HG02885 (cell line): ENCODE measurements around the gene PPP2R1B.
"Not testable (repeated sequence)": the region's sequence is repeated elsewhere in the genome, so short reads cannot be mapped to it uniquely, and the experiment has no call there.

Experiments used
- ATAC-seq: cut with Tn5 transposase; IDR thresholded peaks from one replicate; pipeline ENCODE4 v1.9.1; 2021; ENCODE audit warnings: mild to moderate bottlenecking; ENCODE audit not compliant: unreplicated experiment, poor library complexity

Gene PPP2R1B

GRCh38 chr11:111785076-111785475, 18.9 kb upstream of the PPP2R1B start:
- ATAC-seq = no peak

GRCh38 chr11:111784311-111784710, 18.1 kb upstream of the PPP2R1B start:
- not testable (repeated sequence) for ATAC-seq

- no peak for ATAC-seq
Observed at GRCh38 chr11:111782109-111782741, 16.0 kb upstream of the PPP2R1B start.

DNA sequence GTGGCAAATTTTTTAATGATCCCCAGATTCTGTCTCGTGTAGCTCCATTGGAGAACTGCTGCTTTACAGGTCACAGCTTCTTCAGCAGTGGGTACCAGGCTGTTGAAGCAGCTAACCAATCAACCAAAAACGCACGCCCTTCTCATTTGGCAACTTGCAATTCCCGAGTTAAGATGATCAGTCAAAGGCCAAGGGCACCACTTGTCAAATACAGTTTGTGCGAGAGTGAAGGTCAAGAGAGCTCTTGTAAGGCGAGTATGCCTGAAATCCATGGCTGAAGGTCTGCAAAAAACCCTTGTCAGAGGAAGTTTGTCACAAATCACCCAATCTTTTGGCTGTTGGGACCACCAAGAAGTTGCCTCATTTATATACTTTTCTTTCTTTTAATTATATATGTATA, 12.9 kb upstream of the PPP2R1B start:
- ATAC-seq = no peak

GRCh38 chr11:111778047-111778558, 11.9 kb upstream of the PPP2R1B start:
- no peak for ATAC-seq

DNA sequence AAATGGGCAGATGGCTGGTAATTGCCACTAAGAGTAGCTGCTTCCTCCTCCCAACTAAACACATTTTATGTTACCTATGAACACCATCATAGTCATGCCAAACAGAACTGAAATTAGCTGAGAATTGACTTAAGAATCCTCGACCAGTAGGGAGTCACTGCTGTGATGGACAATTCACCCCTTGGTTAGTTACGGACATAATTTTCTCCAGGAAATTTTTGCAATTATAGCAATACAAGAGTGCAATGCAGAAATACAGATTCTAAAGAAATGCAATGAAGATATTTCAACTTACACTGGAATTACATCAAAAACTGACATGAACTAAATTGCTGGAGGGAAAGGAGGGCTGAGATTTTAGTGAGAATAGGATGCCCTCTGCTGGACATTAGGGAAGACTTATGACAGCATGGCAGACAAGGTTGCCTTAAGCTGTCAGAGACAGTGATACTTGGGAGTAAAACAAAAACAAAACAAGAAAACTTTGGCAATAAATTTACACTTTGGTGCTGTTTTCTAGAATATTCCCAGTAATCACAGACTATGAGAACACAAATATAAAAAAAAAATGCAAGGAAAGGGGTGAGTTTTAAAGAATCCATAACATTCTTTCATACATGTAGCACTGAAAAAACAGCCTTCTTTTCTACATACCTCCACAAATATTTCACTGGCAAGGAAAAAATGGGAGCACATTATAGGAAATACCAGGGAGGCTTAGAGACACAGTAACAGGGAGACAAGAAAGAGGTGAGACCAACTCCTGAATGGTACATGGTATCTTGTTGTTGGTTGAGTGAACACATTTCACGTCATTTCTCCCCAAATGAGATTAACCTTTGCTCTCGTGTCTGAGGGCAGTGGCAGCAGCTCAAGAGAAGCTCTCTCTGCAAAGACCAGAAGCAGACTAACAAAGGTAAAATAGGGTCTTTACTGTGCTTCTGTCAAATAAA, 11.2 kb upstream of the PPP2R1B start:
- peak; percentile 73 for ATAC-seq

DNA sequence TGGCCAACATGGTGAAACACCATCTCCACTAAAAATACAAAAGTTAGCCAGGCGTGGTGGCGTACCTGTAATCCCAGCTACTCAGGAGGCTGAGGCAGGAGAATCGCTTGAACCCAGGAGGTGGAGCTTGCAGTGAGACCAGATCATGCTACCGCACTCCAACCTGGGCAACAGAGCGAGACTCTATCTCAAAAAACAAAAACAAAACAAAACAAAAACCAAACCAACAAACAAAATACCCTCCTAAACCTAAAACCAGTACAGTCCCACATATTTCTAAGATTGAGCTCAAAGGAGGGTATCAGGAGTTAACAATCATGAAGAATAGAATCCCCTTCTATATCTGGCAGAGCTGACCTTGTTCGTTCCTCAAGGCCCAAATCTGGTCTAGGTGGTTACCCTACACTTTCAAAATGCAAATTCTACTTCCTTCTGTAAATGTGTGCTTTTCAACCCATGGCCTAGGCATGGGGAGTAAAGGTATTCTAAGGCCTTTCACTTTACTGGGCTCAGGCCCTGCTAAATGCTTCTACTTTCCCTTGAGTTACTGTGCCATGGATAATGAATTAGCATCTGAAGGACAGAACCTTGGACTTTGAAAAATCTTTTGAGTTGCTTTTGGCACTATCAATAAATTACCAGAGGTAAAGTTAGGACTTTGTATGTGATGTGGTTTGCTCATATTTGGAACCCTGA, 10.4 kb upstream of the PPP2R1B start:
- ATAC-seq = peak; percentile 97

DNA sequence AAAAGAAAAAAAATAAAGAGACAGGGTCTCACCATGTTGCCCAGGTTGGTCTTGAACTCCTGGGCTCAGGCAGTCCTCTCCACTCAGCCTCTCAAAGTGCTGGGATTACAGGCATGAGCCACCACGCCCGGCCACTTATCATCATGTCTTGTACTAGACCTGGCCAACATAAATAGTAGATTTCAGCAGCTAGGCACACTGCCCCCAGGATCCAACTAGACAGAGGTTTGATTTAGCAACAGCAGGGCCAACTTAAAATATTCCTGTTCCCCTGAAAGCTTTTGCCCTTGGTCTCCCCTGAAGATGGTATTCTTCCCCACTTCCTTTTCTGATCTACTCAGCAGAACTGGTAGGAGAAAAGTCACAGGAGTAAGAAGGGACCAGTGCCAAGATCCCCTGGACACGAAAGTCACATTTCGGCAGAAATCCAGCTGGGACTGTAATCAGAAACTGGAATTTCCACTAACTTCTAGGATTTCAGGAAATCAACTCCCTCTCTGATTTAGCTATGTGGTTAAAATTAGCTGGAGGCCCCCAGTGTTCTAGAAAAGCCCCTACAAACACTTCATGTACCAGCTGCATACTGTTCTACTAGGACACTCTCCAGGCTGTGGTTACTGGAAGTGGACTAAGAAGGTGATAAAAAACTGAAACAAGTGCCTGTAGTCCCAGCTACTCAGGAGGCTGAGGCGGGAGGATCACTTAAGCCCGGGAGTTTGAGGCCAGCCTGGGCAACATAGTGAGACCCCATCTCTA, 8.9 kb upstream of the PPP2R1B start:
- no peak for ATAC-seq

DNA sequence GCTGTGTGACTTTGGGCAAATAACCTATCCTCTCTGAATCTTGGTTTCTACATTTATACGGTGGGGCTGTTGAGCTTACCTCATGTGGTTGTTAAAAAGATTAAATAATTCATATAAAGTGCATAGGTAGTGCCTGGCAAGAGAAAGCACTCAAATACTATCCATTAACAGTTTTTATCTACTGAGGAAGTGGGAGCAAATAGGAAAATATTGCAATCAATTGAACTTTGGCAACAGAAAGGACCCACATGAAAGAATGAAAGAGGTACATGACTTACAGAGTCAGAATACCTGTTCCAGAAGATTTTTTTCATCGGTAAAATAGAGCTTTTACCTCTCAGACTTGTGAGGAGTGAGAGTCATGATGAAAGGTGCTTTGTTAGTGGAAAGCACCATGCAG, 6.3 kb upstream of the PPP2R1B start:
- ATAC-seq = no peak

GRCh38 chr11:111771205-111771604, 5.0 kb upstream of the PPP2R1B start:
- not testable (repeated sequence) for ATAC-seq

- no peak for ATAC-seq
Observed at GRCh38 chr11:111770581-111771134, 4.5 kb upstream of the PPP2R1B start.

- ATAC-seq = peak; percentile 8
Observed at GRCh38 chr11:111766834-111767142, 599 bp upstream of the PPP2R1B start.

GRCh38 chr11:111765320-111765983, 737 bp downstream of the PPP2R1B start:
- peak; percentile 42 for ATAC-seq

- no peak for ATAC-seq
Observed at GRCh38 chr11:111764621-111765020, 1.6 kb downstream of the PPP2R1B start.

GRCh38 chr11:111762981-111763643, 3.1 kb downstream of the PPP2R1B start:
- ATAC-seq = no peak

DNA sequence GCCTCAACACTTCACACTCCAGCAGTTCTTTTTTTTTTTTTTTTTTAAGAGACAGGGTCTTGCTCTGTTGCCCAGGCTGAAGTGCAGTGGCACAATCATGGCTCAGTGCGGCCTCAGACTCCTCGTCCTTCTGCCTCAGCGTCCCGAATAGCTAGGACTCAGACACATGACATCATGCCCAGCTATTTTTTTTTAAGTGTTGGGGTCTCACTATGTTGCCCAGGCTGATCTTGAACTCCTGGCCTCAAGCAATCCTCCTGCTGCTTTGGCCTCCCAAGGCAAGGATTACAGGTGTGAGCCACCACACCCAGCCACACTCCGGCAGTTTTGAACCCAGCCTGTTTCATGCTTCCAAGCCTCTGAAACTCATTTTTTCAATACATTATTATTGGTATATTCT, 3.7 kb downstream of the PPP2R1B start:
- no peak for ATAC-seq

- ATAC-seq = no peak
Observed at GRCh38 chr11:111761036-111761435, 5.2 kb downstream of the PPP2R1B start.

DNA sequence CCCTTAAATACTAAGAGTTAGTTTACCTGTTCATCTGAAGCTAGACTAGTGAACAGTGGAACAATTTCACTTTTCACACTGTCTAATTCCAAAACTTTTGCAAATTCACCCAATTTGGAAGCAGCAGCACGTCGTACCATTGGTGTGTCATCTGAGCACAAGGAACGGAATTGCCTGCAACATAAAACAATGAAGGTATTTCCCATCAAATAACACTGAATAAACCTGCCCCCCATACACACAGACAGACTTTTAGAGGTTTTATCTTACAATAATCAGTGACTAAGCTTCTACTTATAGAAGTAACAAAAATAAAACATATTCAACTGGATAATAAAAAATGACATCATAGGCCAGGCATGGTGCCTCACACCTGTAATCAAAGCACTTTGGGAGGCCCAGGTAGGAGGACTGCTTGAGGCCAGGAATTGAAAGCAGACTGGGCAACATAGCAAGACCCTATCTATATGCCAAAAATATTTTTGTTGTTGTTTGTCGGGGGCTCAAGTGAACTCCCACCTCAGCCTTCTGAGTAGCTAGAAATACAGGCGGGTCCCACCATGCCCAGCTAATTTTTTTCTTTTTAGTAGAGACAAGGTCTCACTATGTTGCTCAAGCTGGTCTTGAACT, 6.3 kb downstream of the PPP2R1B start:
- no peak for ATAC-seq
